ENCODE data around the gene SLC16A11.

SLC16A11 gene

GRCh38 chr17:7018331-7018964 is 25.4 kb downstream of the SLC16A11 start:
- no peak overlapping the region for H2BK120ac ChIP-seq (ENCODE audit: low read depth, low read length)
- no peak overlapping the region for H3K18ac ChIP-seq (ENCODE audit: low read length)

GRCh38 chr17:7017827-7018200 is 26.1 kb downstream of the SLC16A11 start:
- no peaks in the 10 kb centered on the region for H3K27me3 ChIP-seq (ENCODE audit: insufficient read depth, low read length, poor library complexity)
- H3K4me1 ChIP-seq (ENCODE audit: control insufficient read depth, low read depth, low read length): peaks cover 11% of the 10 kb centered on the region
- no peak overlapping the region for H4K5ac ChIP-seq (ENCODE audit: low read length)
- H3K4ac ChIP-seq (ENCODE audit: low read depth, low read length): no peak overlapping the region
- H3K36me3 ChIP-seq (ENCODE audit: control insufficient read depth, insufficient read depth, low read length): no peaks in the 10 kb centered on the region
- no CpG with 5 or more reads among the region's 12 CpGs for WGBS (ENCODE audit: extremely low coverage, insufficient coverage, low lambda C conversion rate)
- DNase-seq: no peak
- H3K23ac ChIP-seq (ENCODE audit: low read length): no peak overlapping the region
- no peak overlapping the region for H3K4me3 ChIP-seq (ENCODE audit: low read length)
- no peak overlapping the region for H3K18ac ChIP-seq (ENCODE audit: low read length)
- H3K9ac ChIP-seq (ENCODE audit: low read length): no peak overlapping the region
- H3K4me2 ChIP-seq (ENCODE audit: low read length): no peak overlapping the region
- no peak overlapping the region for H2AK5ac ChIP-seq (ENCODE audit: low read length)
- H2BK5ac ChIP-seq (ENCODE audit: low read length): no peak overlapping the region
- peaks cover 7% of the 10 kb centered on the region for H3K79me1 ChIP-seq (ENCODE audit: low read length)
- no peak overlapping the region for H2BK15ac ChIP-seq (replicated peaks; ENCODE audit: low read depth)
- H3K56ac ChIP-seq (ENCODE audit: low read length): no peak overlapping the region
- H2BK120ac ChIP-seq (ENCODE audit: low read depth, low read length): no peak overlapping the region
- H4K8ac ChIP-seq (ENCODE audit: low read depth, low read length): no peak overlapping the region
- peaks cover 7% of the 10 kb centered on the region for H3K79me2 ChIP-seq (ENCODE audit: control insufficient read depth, insufficient read depth, low read length)
- no peak overlapping the region for H3K27ac ChIP-seq (ENCODE audit: low read depth, low read length)

More at GRCh38 chr17:7018331-7018964, 25.4 kb downstream of the SLC16A11 start:
- H3K79me1 ChIP-seq (ENCODE audit: low read length): peaks cover 3% of the 10 kb centered on the region
- H3K79me2 ChIP-seq (ENCODE audit: control insufficient read depth, insufficient read depth, low read length): peaks cover 1% of the 10 kb centered on the region
- H3K27ac ChIP-seq (ENCODE audit: low read depth, low read length): no peak overlapping the region
- H3K27me3 ChIP-seq (ENCODE audit: insufficient read depth, low read length, poor library complexity): no peaks in the 10 kb centered on the region
- H3K9ac ChIP-seq (ENCODE audit: low read length): no peak overlapping the region
- peaks cover 11% of the 10 kb centered on the region for H3K4me1 ChIP-seq (ENCODE audit: control insufficient read depth, low read depth, low read length)
- H4K8ac ChIP-seq (ENCODE audit: low read depth, low read length): no peak overlapping the region
- no peak overlapping the region for H3K4me2 ChIP-seq (ENCODE audit: low read length)
- no peak overlapping the region for H2AK5ac ChIP-seq (ENCODE audit: low read length)
- H3K56ac ChIP-seq (ENCODE audit: low read length): peak overlapping the region; percentile 51
- H3K36me3 ChIP-seq (ENCODE audit: control insufficient read depth, insufficient read depth, low read length): no peaks in the 10 kb centered on the region
- H2BK15ac ChIP-seq (replicated peaks; ENCODE audit: low read depth): no peak overlapping the region
- no peak for DNase-seq
- no peak overlapping the region for H3K4me3 ChIP-seq (ENCODE audit: low read length)
- no peak overlapping the region for H2BK5ac ChIP-seq (ENCODE audit: low read length)
- WGBS (ENCODE audit: extremely low coverage, insufficient coverage, low lambda C conversion rate): 100% methylated on average over 2 of the region's 10 CpGs
- H3K4ac ChIP-seq (ENCODE audit: low read depth, low read length): no peak overlapping the region
- H4K5ac ChIP-seq (ENCODE audit: low read length): no peak overlapping the region
- H3K23ac ChIP-seq (ENCODE audit: low read length): no peak overlapping the region

DNA sequence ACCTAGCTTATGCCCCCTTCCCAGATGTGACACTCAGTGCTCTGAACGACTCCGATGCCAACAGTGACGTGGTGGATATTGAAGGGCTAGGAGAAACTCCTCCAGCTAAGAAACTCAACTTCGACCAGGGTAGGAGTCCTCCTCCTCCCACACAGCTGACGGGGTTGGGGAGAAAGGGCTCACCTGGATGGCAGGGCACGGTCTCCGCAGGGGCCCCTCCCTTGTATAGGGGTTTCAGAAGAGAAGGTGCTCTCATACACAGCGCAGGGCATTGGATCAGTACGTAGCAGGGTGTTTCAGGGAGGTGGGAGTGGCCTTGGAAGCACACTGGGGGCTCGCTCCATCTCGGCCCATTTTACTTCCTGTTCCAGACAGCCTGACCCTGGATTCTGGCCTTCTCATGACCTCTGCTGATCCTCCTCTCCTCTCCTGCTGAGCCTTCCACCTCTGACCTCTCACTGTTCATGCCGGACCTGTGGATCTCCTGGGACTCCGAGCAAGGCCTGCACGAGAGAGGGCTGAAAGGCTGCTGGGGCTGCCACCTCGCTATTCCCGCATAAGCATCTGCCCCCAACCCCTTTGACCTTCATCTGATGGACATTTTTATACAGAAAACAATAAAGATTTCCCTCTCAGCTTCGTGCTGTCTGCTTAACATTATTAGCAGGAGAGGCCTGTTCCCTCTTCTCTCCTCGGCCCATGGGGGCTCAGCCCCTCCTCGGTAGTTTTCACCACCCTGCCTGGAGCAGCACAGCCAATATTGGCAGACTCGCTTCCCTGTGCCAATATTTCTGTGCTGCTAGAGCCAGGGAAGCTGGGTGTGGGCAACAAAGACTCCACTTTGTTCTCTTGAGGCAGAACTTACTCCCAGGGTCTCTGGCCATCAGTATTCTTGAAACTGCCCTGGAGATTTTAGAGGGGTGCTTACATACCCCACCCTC is 26.7 kb downstream of the SLC16A11 start:
- no peak overlapping the region for H4K5ac ChIP-seq (ENCODE audit: low read length)
- H3K56ac ChIP-seq (ENCODE audit: low read length): no peak overlapping the region
- no peaks in the 10 kb centered on the region for H3K27me3 ChIP-seq (ENCODE audit: insufficient read depth, low read length, poor library complexity)
- no peak overlapping the region for H2BK120ac ChIP-seq (ENCODE audit: low read depth, low read length)
- DNase-seq: no peak
- H3K4ac ChIP-seq (ENCODE audit: low read depth, low read length): no peak overlapping the region
- no peak overlapping the region for H2BK5ac ChIP-seq (ENCODE audit: low read length)
- H3K36me3 ChIP-seq (ENCODE audit: control insufficient read depth, insufficient read depth, low read length): no peaks in the 10 kb centered on the region
- no peak overlapping the region for H4K8ac ChIP-seq (ENCODE audit: low read depth, low read length)
- no peak overlapping the region for H2BK15ac ChIP-seq (replicated peaks; ENCODE audit: low read depth)
- H2AK5ac ChIP-seq (ENCODE audit: low read length): no peak overlapping the region
- no peak overlapping the region for H3K18ac ChIP-seq (ENCODE audit: low read length)
- no peak overlapping the region for H3K27ac ChIP-seq (ENCODE audit: low read depth, low read length)
- H3K79me2 ChIP-seq (ENCODE audit: control insufficient read depth, insufficient read depth, low read length): peaks cover 9% of the 10 kb centered on the region
- no peak overlapping the region for H3K23ac ChIP-seq (ENCODE audit: low read length)
- H3K4me2 ChIP-seq (ENCODE audit: low read length): no peak overlapping the region
- no CpG with 5 or more reads among the region's 20 CpGs for WGBS (ENCODE audit: extremely low coverage, insufficient coverage, low lambda C conversion rate)
- no peak overlapping the region for H3K4me3 ChIP-seq (ENCODE audit: low read length)
- H3K4me1 ChIP-seq (ENCODE audit: control insufficient read depth, low read depth, low read length): peaks cover 11% of the 10 kb centered on the region
- H3K79me1 ChIP-seq (ENCODE audit: low read length): peaks cover 9% of the 10 kb centered on the region
- no peak overlapping the region for H3K9ac ChIP-seq (ENCODE audit: low read length)

DNA sequence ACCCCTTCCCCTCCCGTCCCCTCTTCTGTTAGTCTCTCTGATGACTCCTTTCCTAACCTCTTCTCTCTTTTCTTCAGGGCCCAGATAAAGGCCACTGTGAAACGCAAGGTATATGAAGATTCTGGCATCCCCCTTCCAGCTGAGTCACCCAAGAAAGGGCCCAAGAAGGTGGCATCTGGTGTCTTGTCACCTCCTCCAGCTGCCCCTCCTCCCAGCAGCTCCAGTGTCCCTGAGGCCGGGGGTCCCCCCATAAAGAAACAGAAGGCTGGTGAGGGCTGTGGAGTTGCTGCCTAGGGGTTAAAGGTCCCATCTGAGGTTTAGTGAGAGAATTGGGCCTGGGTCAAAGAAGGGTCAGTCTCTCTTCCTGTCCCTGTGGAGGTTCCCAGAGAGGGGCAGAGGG is 27.5 kb downstream of the SLC16A11 start:
- no peak for DNase-seq
- peaks cover 15% of the 10 kb centered on the region for H3K79me2 ChIP-seq (ENCODE audit: control insufficient read depth, insufficient read depth, low read length)
- peaks cover 9% of the 10 kb centered on the region for H3K4me1 ChIP-seq (ENCODE audit: control insufficient read depth, low read depth, low read length)
- H2BK5ac ChIP-seq (ENCODE audit: low read length): no peak overlapping the region
- no peak overlapping the region for H3K18ac ChIP-seq (ENCODE audit: low read length)
- H3K56ac ChIP-seq (ENCODE audit: low read length): no peak overlapping the region
- WGBS (ENCODE audit: extremely low coverage, insufficient coverage, low lambda C conversion rate): no CpG with 5 or more reads among the region's 3 CpGs
- H3K27me3 ChIP-seq (ENCODE audit: insufficient read depth, low read length, poor library complexity): no peaks in the 10 kb centered on the region
- no peak overlapping the region for H3K4me2 ChIP-seq (ENCODE audit: low read length)
- no peaks in the 10 kb centered on the region for H3K36me3 ChIP-seq (ENCODE audit: control insufficient read depth, insufficient read depth, low read length)
- H2AK5ac ChIP-seq (ENCODE audit: low read length): no peak overlapping the region
- H3K27ac ChIP-seq (ENCODE audit: low read depth, low read length): no peak overlapping the region
- H3K9ac ChIP-seq (ENCODE audit: low read length): no peak overlapping the region
- H4K5ac ChIP-seq (ENCODE audit: low read length): no peak overlapping the region
- no peak overlapping the region for H3K4me3 ChIP-seq (ENCODE audit: low read length)
- H2BK15ac ChIP-seq (replicated peaks; ENCODE audit: low read depth): no peak overlapping the region
- H3K23ac ChIP-seq (ENCODE audit: low read length): no peak overlapping the region
- no peak overlapping the region for H2BK120ac ChIP-seq (ENCODE audit: low read depth, low read length)
- H3K4ac ChIP-seq (ENCODE audit: low read depth, low read length): no peak overlapping the region
- peaks cover 11% of the 10 kb centered on the region for H3K79me1 ChIP-seq (ENCODE audit: low read length)
- H4K8ac ChIP-seq (ENCODE audit: low read depth, low read length): no peak overlapping the region

DNA sequence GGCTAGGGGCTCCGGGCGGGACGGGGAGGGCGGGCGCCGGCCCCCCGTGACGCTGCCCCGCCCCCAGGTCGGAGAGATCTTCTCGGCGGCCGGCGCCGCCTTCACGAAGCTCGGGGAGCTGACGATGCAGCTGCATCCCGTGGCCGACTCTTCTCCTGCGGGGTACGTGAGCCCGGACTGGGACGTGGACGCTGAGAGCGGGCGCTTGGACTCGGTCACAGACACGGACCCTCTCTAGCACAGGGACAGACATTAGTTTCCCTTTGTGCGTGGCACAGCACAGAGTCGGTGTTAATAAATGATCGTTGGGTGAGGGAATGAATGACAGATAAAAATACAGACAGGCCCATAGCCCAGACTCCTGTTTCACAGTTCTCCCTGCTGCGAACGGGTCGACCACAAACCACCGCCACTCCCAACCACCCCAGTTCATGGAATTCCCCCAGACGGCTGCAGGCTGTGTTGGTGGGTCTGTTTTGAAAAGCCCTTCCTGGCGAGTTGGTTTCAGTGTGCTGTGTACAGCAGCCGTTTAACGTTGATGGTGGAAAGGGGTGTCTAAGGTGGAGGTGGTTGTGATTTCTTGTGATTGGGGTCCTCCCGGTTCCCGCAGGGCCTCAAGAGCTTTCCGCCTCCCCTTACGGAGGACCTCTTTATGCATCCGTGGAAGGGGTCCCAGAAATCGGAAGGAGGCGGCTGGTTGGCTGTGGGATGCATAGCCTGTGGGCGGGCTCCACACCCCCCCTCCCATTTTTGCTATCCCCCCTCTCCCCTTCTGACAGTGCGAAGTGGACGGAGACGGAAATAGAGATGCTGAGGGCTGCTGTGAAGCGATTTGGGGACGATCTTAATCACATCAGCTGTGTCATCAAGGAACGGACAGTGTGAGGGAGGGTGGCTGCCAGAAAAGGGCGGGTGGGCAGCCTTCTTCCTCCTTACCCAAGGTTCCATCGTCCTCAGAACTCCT is 28.6 kb downstream of the SLC16A11 start:
- peaks cover 8% of the 10 kb centered on the region for H3K4me1 ChIP-seq (ENCODE audit: control insufficient read depth, low read depth, low read length)
- no peak overlapping the region for H4K5ac ChIP-seq (ENCODE audit: low read length)
- H3K18ac ChIP-seq (ENCODE audit: low read length): peak overlapping the region; percentile 55
- H3K79me1 ChIP-seq (ENCODE audit: low read length): peaks cover 20% of the 10 kb centered on the region
- H2BK120ac ChIP-seq (ENCODE audit: low read depth, low read length): no peak overlapping the region
- H3K4me2 ChIP-seq (ENCODE audit: low read length): peak overlapping the region; percentile 85
- H2AK5ac ChIP-seq (ENCODE audit: low read length): no peak overlapping the region
- peak overlapping the region; percentile 91 for H3K23ac ChIP-seq (ENCODE audit: low read length)
- peak; percentile 42 for DNase-seq
- H3K4ac ChIP-seq (ENCODE audit: low read depth, low read length): peak overlapping the region; percentile 66
- no peak overlapping the region for H4K8ac ChIP-seq (ENCODE audit: low read depth, low read length)
- H2BK5ac ChIP-seq (ENCODE audit: low read length): no peak overlapping the region
- peaks cover 23% of the 10 kb centered on the region for H3K79me2 ChIP-seq (ENCODE audit: control insufficient read depth, insufficient read depth, low read length)
- no CpG with 5 or more reads among the region's 56 CpGs for WGBS (ENCODE audit: extremely low coverage, insufficient coverage, low lambda C conversion rate)
- no peaks in the 10 kb centered on the region for H3K36me3 ChIP-seq (ENCODE audit: control insufficient read depth, insufficient read depth, low read length)
- peak overlapping the region; percentile 7 for H3K27ac ChIP-seq (ENCODE audit: low read depth, low read length)
- H3K9ac ChIP-seq (ENCODE audit: low read length): peak overlapping the region; percentile 93
- H3K56ac ChIP-seq (ENCODE audit: low read length): peak overlapping the region; percentile 96
- H3K27me3 ChIP-seq (ENCODE audit: insufficient read depth, low read length, poor library complexity): no peaks in the 10 kb centered on the region
- peak overlapping the region; percentile 82 for H3K4me3 ChIP-seq (ENCODE audit: low read length)
- H2BK15ac ChIP-seq (replicated peaks; ENCODE audit: low read depth): no peak overlapping the region
